Left renal cortex interstitium (tissue), 4 donors: Measurements from ENCODE around the gene AGAP1. TPM values are rescaled to one million over a fixed set of nuclear protein-coding genes. Genes with fewer than 3 reads are reported as not detected.

ENCODE experiments used
- DNase-seq, 4 donors: peaks; one replicate each; pipeline ENCODE4 v3.0.0-alpha.2; 2013; ENCODE audit warnings: low read depth in 4 of 4, low spot score in 2 of 4, missing footprints in 1 of 4
- polyA plus RNA-seq, 4 donors: library from polyadenylated mRNA; unstranded; fragments of 120-200 nt; gene quantifications; one replicate each; pipeline ENCODE4 v1.2.1, GENCODE V29; 2013; ENCODE audit not compliant: insufficient read length in 4 of 4

Gene AGAP1
- polyA plus RNA-seq, 4 donors, result 18.1 to 22.7 (median 19.7) TPM

DNA sequence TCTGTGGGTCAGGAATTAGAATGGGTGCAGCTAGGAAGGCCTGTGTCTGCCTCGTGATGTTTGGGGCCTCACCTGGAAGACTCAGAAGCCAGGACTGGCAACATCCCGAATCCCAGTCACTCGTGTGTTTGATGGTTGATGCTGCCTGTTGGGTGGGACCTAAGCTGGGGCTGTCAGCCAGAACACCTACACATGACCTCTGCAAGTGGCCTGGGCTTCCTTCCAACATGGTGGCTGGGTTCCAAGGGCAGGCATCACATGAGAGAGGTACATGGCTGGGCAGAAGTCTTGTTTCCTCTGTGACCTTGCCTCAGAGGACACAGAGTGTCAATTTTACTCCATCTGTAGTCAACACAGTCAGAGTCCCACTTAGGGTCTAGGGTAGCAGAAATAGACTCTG lies 496.5 kb downstream of the AGAP1 start:
- DNase-seq, result no peak

DNA sequence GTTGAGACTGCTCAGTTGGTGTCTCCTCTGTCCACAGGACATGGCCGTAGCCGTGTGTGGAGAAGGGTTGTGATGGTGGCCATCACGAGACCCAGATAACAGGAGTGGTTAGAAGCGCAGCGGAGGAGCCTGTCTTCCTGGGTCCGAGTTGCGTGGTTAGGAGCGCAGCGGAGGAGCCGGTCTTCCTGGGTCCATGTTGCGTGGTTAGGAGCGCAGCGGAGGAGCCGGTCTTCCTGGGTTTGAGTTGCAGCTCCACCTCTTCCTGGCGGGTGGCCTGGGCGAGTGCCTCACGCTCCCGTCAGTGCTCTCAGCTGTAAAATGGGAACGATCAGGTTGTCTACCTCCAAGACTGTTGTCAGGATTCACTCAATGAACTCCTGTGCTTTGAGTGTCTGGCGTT lies 498.2 kb downstream of the AGAP1 start:
- DNase-seq, result no peak

- no peak for DNase-seq
These were observed 502.6 kb downstream of the AGAP1 start for GRCh38 chr2:235996419-235996818.

DNA sequence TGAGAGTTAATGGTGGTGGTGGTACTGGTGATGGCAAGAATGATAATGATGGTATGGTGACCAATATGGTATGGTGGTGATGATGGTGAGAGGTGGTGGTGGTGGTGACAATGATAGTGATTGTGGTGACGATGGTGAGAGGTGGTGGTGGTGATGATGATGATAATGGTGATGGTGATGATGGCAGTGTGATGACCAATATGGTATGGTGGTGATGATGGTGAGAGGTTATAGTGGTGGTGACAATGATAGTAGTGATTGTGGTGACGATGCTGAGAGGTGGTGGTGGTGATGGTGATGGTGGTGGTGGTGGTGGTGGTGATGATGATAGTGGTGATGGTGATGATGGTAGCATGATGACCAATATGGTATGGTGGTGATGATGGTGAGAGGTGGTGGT lies 505.2 kb downstream of the AGAP1 start:
- DNase-seq, result no peak

DNA sequence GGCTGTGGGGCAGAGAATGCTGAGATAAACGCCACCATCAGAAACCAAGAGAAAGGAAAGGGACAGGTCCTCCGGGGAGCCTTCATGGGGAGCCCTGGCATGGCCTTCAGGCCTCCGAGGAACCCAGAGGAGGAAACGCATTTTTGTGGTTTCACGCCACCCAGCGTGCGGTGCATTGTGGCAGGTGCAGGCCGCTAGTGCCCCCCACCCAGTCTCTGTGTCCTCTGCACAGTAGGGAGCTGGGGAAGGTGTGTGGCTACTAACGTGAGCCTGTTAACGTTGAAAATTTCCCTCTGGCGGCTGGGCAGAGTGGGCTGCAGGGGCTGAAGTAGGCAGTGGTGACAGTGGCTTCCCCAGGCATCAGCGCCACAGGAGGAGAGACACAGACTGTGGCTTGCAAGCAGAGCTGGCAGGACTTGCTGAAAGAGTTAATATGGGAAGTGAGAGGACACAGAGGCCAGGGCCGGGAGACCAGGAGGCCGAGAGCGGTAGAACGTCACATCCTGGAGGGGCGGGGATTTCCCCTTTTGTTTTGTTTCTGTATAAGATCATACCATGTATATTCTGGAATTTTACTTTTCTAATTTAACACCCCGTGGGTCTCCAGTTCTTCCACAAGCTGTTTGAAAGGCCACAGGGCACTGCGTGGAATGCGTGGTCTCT lies 507.5 kb downstream of the AGAP1 start:
- no peak for DNase-seq

DNA sequence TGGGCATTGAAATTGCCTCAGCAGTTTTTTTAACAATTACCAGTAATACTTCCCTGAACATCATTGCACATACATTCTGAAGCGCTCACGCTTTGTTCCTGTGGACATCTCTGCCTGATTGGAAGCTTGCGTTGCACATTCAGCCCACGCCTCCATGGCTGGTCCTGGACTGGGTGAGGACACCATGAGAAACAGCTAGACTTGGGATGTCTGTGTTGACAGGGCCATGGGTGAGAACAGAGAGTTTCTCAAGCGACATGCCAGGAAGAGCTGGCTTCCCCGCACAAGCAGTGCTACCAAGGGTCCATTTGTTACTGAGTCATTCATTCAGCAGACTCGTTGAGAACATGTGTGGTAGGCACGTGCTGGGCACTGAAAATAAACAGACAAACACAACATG lies 508.0 kb downstream of the AGAP1 start:
- no peak for DNase-seq

GRCh38 chr2:236008006-236008405 lies 514.2 kb downstream of the AGAP1 start:
- DNase-seq, result no peak

- no peak for DNase-seq
These were observed 515.0 kb downstream of the AGAP1 start for GRCh38 chr2:236008857-236009256.

GRCh38 chr2:236010920-236011685 lies 517.3 kb downstream of the AGAP1 start:
- no peak for DNase-seq

- DNase-seq, result no peak
These were observed 518.3 kb downstream of the AGAP1 start for GRCh38 chr2:236012155-236012554.

- no peak for DNase-seq
These were observed 520.7 kb downstream of the AGAP1 start for GRCh38 chr2:236014408-236015131.

- DNase-seq, result no peak
These were observed 521.3 kb downstream of the AGAP1 start for GRCh38 chr2:236015171-236015570.

GRCh38 chr2:236016496-236016895 lies 522.7 kb downstream of the AGAP1 start:
- DNase-seq, result no peak

DNA sequence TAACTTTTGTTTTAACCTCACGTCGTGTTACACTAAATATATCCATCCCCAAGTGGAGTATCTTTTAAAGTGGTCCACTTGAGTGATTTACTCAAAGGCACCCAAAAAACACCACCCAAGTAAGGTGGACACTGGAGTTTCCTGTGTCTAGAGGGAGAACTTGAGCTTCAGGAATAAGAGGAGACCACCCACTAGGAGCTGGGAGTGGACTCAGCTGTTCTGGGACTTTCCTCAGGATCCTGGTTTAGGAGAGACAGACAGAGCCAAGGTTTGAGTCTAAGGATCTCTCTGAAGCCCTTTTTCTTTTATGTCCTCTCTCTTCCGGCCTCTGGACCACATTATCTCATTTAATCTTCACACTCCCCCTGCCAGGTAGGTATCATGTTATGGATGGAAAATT lies 523.6 kb downstream of the AGAP1 start:
- DNase-seq, result no peak

DNA sequence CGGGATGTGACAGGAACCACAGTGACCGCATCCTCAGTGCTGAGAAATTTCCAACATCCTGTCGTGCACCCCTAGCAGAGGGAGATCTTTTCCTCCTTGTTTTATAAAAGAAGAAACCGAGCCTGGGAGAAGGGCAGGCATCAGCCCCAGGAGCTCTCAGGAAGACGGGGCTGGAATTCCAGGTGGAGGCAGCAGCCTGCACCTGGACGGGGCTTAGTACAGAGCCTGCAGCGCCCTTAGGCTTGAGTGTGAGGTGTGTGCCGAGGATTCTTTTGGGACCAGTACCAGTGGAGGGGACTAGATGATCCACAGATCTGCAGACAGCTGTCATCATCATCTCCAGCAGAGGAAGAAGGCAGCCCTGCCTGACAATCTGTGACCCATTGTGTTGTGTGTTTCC lies 525.6 kb downstream of the AGAP1 start:
- no peak for DNase-seq

- no peak for DNase-seq
These were observed 527.7 kb downstream of the AGAP1 start for GRCh38 chr2:236021499-236022057.

- no peak for DNase-seq
These were observed 528.3 kb downstream of the AGAP1 start for GRCh38 chr2:236022128-236022527.

DNA sequence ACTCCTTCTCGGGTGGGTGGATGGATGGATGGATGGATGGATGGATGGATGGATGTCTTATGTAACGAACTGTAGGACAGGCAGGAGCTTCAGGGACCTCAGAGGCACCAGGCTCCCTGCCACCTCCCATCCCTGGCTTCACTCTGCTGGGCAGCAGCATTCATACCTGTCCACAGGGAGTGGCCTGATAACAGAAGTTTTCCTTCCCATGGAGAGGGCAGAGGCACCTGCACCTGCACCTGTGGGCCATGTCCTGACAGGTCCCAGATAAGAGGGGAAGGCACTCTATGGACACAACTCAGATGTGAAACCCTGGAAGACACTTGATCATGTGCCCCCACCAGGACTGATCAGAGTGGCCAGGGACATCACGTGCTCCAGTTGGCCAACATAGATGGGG lies 532.0 kb downstream of the AGAP1 start:
- DNase-seq, result no peak

- no peak for DNase-seq
These were observed 533.0 kb downstream of the AGAP1 start for GRCh38 chr2:236026841-236027240.

- no peak for DNase-seq
These were observed 534.2 kb downstream of the AGAP1 start for GRCh38 chr2:236028066-236028465.

DNA sequence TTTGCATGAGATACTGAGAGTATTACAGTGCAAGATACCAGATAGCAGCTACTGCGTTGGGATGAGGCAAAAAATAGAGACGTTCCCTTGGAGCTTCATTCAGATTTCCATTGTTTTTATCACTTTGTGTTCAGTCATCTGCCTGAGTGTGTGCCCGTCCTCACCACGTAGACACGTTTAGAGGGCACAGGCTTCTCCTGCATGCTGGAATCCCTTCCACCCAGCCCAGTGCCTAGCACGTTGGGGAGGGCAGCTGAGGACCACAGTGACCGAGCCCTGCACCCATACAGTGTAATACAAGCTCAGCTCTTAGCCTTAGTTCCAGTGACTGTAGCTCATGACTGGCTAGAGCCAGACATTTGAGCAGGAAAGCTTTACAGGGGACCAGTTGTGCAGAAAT lies 539.6 kb downstream of the AGAP1 start:
- DNase-seq, result no peak
